ENCODE results near the gene ICOSLG.
"Not testable (repeated sequence)": the region's sequence is repeated elsewhere in the genome, so short reads cannot be mapped to it uniquely, and the experiment has no call there.

Gene ICOSLG

GRCh38 chr21:44220674-44221073 is 20.1 kb downstream of the ICOSLG start:
- DNase-seq = not testable (repeated sequence)

GRCh38 chr21:44218461-44218860 is 22.3 kb downstream of the ICOSLG start:
- not testable (repeated sequence) for DNase-seq

- DNase-seq = not testable (repeated sequence)
Measured at GRCh38 chr21:44211978-44212377, 28.8 kb downstream of the ICOSLG start.

GRCh38 chr21:44211574-44211973 is 29.2 kb downstream of the ICOSLG start:
- DNase-seq = not testable (repeated sequence)

GRCh38 chr21:44207860-44208646 is 32.7 kb downstream of the ICOSLG start:
- DNase-seq = not testable (repeated sequence)

- not testable (repeated sequence) for DNase-seq
Measured at GRCh38 chr21:44206698-44207676, 33.8 kb downstream of the ICOSLG start.

GRCh38 chr21:44206187-44206586 is 34.6 kb downstream of the ICOSLG start:
- DNase-seq = not testable (repeated sequence)

GRCh38 chr21:44202590-44203299 is 38.0 kb downstream of the ICOSLG start:
- not testable (repeated sequence) for DNase-seq

GRCh38 chr21:44199997-44200396 is 40.7 kb downstream of the ICOSLG start:
- DNase-seq = not testable (repeated sequence)

GRCh38 chr21:44199448-44199847 is 41.3 kb downstream of the ICOSLG start:
- DNase-seq = no peak

- DNase-seq = not testable (repeated sequence)
Measured at GRCh38 chr21:44197156-44197516, 43.6 kb downstream of the ICOSLG start.

GRCh38 chr21:44196212-44197155 is 44.3 kb downstream of the ICOSLG start:
- DNase-seq = not testable (repeated sequence)

- DNase-seq = not testable (repeated sequence)
Measured at GRCh38 chr21:44194888-44195287, 45.9 kb downstream of the ICOSLG start.

- DNase-seq = not testable (repeated sequence)
Measured at GRCh38 chr21:44194451-44194850, 46.3 kb downstream of the ICOSLG start.

GRCh38 chr21:44193108-44193507 is 47.6 kb downstream of the ICOSLG start:
- DNase-seq = not testable (repeated sequence)

- DNase-seq = not testable (repeated sequence)
Measured at GRCh38 chr21:44190349-44191271, 50.1 kb downstream of the ICOSLG start.

GRCh38 chr21:44184862-44185261 is 55.9 kb downstream of the ICOSLG start:
- DNase-seq = not testable (repeated sequence)

- not testable (repeated sequence) for DNase-seq
Measured at GRCh38 chr21:44182202-44182601, 58.5 kb downstream of the ICOSLG start.

- not testable (repeated sequence) for DNase-seq
Measured at GRCh38 chr21:44181506-44181905, 59.2 kb downstream of the ICOSLG start.

- DNase-seq = not testable (repeated sequence)
Measured at GRCh38 chr21:44176127-44176526, 64.6 kb downstream of the ICOSLG start.

Measured in NCI-H226 (cell line).